Hepatic stellate cell (primary cell): ENCODE data around the gene SELPLG.
"Not testable (repeated sequence)": the region's sequence is repeated elsewhere in the genome, so short reads cannot be mapped to it uniquely, and the experiment has no call there.

Experiments
- DNase-seq: peaks from one replicate; pipeline ENCODE4 v3.0.0; 2011; ENCODE audit warnings: low spot score

Gene SELPLG

GRCh38 chr12:108638141-108638827, 4.6 kb upstream of the SELPLG start:
- no peak for DNase-seq

- DNase-seq: no peak
Measured at GRCh38 chr12:108637222-108637971, 3.7 kb upstream of the SELPLG start.

DNA sequence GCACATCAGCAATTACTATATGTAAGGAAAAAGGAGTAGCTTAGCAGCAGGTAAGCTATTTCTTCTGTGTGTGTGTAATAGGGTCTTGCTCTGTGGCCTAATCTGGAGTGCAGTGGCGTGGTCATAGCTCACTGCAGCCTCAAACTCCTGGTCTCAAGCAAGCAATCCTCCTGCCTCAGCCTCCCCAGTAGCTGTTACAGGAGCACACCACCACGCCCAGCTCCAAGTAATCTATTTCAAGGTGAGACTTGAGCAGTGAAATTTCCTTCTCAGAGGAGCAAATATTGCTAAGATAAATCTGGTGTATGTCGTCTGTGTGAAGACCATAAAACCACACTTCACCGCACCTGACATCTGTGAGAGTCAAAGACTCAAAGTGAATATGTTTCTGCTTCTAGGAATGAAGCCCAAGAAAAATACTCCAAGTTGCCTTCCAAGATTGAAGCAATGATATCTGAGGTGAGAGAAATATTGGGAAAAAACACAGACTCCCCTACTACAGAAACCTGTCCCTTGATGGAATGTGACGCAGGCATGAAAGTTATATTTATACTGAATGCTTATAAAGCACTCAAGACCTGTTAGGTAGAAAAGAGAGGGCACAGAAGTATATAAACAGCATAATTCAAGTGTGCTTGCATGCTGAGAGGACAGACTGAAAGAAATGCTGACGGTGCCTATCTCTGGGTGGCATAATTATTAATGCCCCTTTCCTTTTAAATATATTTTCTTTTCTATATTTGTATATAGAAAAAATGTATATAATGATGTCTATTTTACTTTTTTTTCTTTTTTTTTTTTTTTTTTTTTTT, 2.5 kb upstream of the SELPLG start:
- DNase-seq: no peak

- DNase-seq: no peak
Measured at GRCh38 chr12:108635201-108635996, 1.7 kb upstream of the SELPLG start.

DNA sequence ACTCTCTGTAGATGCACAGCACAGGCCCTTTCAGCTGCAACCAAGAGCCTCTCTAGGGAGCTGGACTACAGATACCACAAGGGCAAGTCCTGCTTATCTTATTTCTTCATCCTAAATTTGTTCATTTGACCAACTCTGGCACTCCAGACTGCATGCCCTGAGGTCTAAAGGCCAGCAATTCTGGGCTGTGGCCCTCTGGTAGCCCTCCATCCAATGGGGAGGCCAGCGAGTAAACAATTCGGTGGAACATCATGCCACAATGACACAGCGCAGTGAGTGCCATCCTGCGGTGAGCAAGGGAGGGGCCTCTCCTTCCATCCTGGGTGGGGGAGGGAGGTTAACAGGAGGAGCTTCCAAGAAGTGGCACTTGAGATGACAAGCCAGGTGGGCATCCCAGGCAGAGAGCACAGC, 652 bp upstream of the SELPLG start:
- DNase-seq: no peak

DNA sequence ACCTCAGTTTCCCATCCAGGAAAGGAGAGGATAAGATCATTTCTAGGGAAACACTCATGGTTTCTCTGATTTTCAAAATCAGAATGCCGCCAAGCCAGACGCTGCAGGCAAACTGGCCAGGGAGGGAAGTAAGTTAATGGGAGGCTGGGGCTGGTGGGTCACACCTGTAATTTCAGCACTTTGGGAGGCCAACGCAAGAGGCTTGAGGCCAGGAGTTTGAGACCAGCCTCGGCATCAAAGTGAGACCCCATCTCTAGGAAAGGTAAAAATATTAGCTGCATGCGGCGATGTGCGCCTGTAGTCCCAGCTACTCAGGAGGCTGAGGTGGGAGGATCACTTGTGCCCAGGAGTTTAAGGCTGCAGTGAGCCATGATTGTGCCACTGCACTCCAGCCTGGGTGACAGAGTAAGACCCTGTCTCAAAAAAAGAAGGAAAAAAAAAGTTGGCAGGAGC, 587 bp downstream of the SELPLG start:
- no peak for DNase-seq

- DNase-seq: not testable (repeated sequence)
Measured at GRCh38 chr12:108631261-108631660, 2.4 kb downstream of the SELPLG start.

DNA sequence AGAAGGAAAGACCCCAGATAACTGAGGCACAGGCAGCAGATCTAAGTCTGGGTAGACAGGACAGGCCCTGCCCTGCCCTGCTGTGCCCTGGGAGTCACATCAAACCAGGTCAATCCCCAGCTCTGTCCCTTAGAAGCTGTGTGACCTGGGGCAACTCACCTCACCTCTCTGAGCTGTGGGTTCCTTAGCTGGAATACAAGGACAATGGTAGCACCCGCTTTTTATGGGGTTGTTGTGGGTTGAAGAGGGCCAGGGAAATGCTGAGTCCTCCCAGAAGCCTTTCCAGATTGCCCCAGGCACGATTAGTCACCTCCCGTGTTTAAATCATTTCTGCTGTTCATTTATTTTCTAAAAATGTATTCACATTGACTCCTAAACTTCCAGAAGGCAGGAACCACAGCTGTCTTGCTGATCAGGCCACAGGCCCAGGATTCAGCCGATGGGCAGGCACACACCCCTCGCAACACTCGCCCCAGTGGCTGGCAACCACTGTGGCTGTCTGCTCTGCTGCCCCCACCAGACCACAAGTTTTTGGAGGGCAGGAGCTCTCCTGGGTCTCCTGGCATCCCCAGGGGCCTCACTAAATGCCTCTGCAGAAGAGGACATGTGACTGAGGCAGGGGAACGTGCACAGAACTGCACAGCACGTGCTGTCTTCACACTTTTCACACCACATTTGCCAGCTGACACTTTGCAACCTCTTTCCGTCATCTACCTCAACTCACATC, 3.0 kb downstream of the SELPLG start:
- peak; percentile 75 for DNase-seq

- peak; percentile 79 for DNase-seq
Measured at GRCh38 chr12:108629824-108630476, 3.7 kb downstream of the SELPLG start.

DNA sequence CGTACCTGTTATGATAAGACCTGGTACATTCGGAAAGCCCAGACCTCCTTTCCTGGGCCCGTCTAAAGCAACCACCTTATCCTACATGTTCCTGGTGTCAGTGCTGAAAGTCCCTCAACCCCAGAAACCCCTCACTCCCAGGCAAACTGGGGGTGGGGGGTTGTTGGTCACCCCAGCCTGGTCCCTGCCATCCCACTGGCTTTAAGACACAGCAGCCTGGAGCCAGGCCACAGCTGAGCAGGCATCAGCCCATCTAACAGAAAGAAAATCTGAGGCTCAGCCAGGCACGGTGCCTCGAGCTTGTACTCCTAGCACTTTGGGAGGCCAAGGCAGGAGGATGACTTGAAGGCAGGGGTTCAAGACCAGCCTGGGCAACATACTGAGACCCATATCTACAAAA, 4.5 kb downstream of the SELPLG start:
- no peak for DNase-seq

DNA sequence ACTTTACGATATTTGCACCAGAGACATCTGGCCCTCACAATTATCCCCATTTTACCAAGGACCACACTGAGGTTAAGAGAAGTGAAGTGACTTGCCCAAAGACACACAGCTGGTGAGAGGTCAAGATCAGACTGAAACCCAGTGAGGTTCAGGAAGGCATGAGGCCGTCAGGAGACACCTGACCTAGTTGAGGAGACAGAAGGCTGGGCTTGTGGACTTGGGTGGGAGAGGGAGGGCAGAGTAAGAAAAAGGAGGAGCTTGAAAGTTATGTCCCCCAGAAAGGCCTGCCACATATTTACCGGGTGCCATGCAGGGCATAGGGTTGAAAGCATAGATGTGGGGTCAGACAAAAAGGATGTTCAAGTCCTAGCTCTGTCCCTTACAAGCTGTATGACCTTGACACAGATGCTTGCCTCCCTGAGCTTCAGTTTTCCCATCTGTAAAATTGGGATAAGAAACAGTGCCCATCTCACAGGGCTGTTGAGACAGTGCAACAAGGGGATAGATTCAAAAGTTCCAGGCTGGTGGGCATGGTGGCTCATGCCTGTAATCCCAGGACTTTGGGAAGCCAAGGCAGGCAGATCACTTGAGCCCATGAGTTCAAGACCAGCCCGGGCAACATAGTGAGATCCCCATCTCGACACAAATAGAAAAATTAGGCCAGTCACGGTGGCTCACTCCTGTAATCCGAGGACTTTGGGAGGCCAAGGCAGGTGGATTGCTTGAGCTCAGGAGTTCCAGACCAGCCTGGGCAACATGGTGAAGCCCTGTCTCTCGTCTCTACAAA, 6.4 kb downstream of the SELPLG start:
- no peak for DNase-seq

- DNase-seq: no peak
Measured at GRCh38 chr12:108625228-108625627, 8.5 kb downstream of the SELPLG start.

DNA sequence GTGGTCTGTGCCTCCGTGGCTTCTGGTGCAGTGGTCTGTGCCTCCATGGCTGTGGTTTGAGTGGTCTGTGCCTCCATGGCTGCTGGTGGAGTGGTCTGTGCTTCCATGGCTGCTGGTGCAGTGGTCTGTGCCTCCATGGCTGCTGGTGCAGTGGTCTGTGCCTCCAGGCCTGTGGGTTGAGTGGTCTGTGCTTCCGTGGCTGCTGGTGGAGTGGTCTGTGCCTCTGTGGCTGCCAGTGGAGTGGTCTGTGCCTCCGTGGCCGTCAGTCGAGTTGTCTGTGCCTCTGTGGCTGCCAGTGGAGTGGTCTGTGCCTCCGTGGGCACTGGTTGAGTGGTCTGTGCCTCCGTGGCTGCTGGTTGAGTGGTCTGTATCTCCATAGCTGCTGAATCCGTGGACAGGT, 10.1 kb downstream of the SELPLG start:
- DNase-seq: no peak

GRCh38 chr12:108622921-108623514, 10.7 kb downstream of the SELPLG start:
- DNase-seq: no peak

DNA sequence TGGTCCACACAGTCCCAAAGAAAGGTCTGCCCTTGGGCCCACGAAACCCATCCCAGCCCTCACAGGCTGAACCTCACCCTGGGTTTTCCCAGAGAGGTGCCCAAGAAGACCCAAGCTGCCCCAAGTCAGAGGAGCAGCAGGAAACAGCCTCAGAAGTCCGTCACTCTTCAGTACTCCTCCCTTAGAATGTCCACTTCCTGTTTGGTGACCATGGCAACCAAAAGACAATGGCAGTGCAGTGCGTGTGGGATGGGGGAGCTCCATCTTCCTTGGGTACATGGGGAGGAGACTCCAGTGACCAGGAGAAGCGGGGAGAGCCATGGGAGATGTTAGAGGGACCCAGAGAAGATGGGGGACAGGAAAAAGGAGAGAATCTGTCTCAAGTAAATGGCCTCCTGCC, 11.3 kb downstream of the SELPLG start:
- DNase-seq: no peak

DNA sequence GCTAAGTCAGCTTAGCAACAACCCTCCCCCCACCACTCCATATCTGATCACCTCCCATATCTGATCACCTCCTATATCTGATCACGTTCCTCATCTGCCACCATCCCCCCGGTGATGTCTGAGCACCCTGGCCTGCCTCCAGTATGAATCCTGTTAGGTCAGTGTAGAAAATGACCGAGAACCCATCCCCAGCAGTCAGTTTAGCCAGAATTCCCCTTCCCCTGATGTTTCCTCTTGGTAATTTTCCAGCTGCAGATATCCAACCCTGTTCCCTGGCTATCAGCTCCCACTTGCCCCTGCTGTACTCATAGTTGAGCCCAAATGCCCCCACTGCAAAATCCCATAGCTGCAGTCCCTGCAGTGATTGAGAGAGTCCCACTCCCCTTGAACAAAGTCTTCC, 12.5 kb downstream of the SELPLG start:
- DNase-seq: no peak

DNA sequence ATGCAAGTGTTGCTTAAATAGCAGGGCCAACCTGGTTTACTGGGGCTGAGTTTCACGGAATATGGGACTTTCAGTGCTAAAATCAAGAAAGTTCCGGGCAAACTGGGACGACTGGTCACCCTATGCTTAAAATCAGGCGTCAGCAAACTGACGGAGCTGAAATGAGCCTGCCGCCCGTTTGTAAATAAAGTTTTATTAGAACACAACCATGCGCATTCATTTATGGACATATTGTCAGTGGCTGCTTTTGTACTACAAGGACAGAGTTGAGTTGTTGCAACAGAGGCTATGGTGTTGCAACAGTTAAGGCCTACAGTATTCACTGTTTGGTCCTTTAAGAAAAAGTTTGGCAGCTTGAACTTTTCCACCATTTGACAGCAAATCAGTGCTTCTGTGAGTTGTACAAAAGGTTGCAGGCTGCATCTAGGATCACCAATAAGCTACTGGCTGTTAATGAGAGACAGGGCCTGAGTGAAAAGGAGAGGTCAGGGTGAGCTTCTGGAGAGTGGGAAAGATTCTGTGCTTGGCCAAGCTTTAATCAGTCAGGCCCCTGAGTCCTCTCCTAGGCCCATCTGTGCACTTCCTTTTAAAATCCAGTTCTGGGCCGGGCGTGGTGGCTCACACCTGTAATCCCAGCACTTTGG, 13.3 kb downstream of the SELPLG start:
- DNase-seq: no peak

DNA sequence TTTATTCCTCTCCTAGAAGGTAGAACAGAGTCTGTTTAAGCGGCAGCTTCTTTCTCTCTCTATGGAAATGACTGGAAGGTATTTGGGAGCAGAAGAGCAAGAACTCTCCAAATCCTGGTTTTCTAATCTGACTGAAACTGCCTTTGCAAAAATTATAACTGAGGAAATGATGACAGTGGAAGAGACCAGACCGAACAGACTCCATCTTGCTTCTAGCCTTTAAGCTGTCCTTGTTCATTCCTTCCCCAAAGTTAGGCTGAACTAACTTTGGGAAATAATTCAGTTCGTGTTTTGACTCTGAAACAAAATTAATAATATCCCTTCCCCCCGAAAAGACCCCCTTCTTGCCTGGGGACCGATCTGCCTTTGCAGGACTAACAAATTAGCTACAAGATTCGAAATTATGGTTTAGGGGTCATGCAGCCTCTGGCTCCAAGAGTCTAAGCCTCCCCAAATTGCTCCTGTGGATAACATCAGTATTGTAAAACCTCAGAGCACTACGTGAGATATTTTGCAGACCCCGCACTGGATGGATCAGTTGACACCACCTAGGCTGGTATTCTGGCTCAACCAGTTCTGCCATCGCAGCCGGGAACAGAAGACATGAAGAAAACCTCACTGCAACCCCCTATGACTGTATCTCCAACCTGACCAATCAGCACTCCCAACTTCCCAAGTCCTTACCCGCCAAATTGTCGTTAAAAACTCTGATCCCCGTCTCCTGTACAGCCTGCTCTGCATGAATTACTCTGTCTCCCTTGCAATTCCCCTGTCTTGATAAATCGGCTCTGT, 14.1 kb downstream of the SELPLG start:
- no peak for DNase-seq
